MV-4-11 (cell line): ENCODE measurements around the gene BABAM2.
A peak's percentile ranks its signal among the peaks of the same experiment; 100 is the strongest.
"Not testable (repeated sequence)": the region's sequence is repeated elsewhere in the genome, so short reads cannot be mapped to it uniquely, and the experiment has no call there.

Source experiments
- DNase-seq: peaks from one replicate; lab custom pipeline; 2025; lab: John Stamatoyannopoulos, UW

The BABAM2 gene

GRCh38 chr2:28071221-28071620 lies 180.7 kb downstream of the BABAM2 start:
- DNase-seq = no peak

GRCh38 chr2:28074137-28074536 lies 183.6 kb downstream of the BABAM2 start:
- DNase-seq = no peak

DNA sequence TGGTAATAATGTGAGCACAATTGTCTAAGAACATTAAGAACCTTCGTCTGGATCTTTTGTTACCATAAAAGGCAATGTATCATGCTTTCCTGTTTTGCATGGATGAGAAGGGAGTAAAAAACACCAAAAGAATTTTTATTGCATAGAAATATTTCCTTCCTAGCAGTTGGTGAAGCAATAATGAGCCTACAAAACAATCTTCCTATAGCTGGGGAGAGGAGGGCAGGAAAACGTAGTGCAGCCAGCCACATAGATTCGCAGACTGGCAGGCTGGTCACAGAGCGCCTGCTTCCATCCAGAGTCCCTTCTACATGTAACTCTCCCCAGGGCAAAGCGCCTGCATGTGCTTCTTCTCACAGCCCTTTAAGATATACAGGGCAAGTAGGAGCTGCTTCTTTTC lies 190.4 kb downstream of the BABAM2 start:
- no peak for DNase-seq

DNA sequence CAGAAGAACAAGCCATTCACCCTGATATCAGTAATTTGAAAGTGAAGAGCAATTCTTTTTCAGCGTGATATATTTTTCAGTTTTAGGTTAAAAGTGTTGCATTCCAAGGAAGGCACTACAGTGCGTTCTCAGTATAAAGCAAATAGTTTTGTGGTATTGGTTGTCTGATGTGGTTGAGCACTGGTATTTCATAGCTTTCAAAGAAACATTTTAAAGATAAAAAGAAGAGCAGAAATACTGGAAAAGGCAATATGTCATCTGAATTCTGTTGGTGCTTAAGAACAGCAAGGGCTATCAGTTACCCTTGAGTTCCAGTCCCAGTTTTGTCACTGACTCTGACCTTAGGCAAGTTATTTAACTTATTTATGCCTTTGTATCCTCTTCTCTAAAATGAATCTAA lies 191.6 kb downstream of the BABAM2 start:
- no peak for DNase-seq

GRCh38 chr2:28083476-28083875 lies 192.9 kb downstream of the BABAM2 start:
- no peak for DNase-seq

- DNase-seq = no peak
These were observed 194.0 kb downstream of the BABAM2 start for GRCh38 chr2:28084564-28084963.

DNA sequence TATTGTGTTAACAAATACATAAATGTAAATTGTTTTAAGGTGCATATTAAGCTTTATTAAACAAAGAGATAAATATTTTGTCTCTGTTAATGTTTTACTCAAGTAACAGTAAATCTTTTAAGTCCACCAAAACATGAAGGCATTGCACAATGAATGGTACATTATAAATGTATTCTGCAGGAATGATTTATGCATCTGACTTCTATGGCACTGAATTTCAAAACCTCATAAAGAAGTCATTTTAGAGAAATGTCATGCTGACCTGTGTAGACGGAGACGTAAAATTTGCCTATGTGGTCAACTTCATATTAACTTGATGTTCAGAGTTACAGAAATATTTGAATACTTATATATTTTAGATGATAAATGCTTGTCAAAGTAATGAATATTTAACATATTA lies 194.7 kb downstream of the BABAM2 start:
- no peak for DNase-seq

DNA sequence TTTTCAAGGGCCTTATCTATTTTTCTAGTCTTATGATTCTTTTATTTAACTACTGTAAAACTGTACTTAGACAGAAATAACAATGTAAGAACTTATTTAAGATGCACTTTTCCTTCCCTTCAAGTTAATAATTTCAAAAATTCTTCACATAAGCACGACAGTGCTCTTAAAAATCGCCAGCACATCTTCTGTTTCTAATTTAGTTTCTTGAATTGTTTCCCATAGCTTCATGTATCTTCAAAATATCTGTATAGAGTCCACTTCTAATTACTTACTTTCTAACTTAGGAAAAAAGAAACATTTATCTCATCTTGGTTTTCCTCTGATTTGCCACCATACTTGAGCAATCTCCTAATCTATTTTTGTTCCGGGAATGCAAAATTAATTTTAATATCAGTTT lies 196.1 kb downstream of the BABAM2 start:
- DNase-seq = no peak

DNA sequence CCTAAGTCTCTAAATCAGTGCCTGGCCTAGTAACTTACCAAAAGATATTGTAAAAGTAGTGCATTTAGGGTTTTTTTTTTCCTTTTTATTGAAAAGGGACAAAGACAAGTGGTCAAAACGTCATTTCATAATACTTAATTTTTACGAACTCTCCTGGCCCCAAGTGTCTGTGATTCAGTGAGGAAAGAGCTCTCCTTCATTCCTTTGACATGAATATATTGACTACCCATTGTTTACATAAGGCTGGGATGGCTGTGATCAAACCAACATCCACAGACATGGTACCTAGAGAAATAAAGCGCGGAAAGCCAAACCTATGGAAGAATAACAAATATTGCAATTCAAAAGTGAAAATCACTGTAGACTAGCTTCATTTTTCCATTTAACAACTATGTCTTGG lies 198.4 kb downstream of the BABAM2 start:
- no peak for DNase-seq

DNA sequence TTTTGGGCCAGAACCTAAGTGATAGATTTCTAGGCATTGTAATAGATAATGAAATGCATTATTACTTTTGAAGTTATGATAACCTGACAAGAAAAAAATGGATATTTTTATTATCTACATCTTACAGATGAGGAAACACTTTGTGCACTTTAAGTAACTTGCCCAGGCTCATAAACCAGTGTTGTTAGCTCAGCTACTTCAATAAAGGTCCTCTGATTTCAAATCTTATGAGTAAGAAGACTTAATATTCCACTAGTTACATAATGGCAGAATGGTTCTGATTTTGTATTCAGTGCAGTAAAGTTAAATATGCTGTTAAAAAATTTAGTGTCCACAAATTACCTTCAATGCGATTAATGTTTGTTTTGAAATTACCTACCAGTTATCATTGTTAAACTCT lies 199.0 kb downstream of the BABAM2 start:
- DNase-seq = no peak

DNA sequence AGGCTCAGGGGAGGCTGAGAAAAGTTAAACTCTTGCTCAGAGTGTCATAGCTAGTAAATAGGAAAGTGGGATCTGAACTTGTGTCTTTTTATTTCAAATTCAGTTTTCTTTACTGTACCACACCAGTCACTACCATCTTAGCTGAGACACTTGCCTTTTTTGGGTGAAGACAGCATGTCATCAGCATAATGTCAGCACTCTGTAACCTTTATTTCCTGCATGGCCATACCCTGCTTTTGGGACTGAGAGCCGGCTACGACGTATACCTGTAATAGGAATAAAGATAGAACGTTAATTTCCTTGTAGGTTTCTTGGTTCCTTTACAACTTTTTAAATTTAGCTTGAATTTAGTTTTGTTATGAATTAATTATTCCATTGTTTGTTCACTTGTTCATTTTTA lies 202.8 kb downstream of the BABAM2 start:
- no peak for DNase-seq

GRCh38 chr2:28093768-28094167 lies 203.2 kb downstream of the BABAM2 start:
- DNase-seq = no peak

DNA sequence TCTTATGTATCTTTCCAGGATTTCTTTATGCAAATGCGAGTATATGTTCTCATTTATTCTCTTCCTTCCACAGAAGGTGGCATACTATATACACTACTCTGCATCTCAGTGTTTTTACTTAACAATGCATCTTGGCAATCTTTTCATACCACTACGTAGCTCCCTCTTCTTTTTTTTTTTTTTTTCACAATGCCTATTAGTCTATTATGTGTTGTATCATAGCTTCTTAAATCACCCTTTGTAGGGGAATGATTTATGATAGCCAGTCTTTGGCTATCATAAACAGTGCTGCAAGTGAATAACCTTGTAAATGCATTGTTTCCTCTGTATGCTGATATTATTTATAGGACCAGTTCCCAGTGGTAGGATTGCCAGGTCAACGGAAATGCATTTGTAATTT lies 204.2 kb downstream of the BABAM2 start:
- DNase-seq = no peak

DNA sequence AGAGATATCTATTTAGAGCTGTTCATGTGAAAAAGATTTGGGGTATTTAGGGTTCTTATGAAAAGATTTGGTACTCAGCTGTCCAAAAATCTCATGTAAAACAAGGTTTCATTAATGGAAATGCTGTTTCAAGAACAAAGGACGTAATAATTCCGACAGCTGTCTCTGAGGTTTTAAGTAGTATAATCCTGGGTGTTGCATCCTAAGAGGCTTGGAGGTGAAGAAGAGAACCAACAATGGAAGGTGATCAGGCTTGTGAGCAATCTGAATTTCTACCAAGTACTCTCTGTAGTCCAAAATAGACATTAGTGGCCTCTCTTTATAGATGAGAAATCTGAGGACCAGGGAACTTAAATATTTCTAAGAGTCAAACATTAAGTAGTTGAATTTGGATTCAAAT lies 205.1 kb downstream of the BABAM2 start:
- DNase-seq = no peak

DNA sequence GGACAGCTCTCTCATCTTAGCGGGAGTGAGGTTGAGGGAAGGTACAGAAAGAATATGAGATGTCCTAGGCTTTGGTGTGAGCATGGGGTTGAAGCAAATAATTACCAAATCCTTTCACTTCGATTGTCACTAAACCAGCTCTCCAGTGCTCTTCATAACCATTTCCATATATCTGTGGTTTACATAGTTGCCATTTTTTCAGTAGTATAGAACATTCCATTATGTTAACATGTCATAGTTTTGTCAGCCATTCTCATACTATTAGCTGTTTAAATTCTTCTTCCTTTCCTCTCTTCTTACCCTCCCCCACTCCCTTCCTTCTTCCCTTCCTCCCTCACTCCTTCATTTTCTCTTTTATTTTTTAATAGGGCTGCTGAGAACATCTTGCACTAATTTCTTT lies 205.9 kb downstream of the BABAM2 start:
- no peak for DNase-seq

DNA sequence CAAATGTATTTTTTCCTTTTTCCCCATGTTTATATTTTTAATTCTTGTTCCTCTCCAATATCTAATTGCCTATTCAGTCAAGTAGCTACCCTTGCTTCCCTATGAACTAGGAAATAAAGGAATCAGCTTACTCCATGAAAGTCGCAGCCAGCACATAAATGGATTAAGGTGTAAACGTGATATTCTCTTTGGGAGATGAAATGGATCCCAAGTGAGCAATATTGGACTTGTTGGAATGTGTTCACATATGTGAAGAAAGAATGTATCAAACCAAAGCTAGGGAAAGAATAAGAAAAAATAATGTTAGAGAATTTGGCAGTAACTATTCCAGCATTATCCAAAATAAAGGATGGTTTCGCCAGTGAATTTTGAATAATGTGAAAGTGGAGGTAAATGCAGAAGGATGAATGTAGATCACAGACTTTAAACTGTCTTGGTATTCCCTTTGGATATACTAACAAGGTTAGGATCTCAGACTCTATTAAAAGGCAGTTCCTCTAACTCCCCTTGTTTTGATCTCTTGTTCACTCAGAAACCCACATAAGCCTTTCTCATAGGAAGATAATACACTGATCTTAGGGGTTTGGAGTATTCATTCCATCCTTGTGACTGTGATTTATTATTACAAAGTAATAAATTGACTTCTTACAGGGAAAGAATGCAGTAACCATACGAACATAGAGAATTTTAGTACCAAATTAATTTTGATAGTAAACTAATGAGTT lies 208.1 kb downstream of the BABAM2 start:
- DNase-seq = no peak

- no peak for DNase-seq
These were observed 210.6 kb downstream of the BABAM2 start for GRCh38 chr2:28101123-28101522.

GRCh38 chr2:28101892-28102291 lies 211.4 kb downstream of the BABAM2 start:
- DNase-seq = no peak

DNA sequence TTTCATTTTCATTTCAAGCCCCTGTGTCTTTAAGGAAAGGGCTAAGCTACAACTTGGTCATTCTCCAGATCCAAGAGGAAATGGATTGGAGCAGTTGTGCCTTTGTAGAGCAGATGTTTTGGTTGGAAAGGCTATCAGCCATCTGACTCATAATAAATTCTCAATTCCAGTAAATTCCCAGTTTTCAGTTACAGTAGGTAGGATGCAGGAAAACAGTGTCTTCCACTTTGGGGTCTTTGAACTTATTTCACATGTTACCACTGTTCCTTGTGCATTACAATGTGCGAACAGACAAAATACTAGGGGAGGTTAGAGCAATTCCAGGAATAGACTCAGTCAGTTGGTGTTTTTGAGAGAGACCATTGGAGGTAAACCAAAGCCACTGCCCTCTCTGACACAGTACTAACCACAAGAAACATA lies 211.9 kb downstream of the BABAM2 start:
- DNase-seq = peak; percentile 24

GRCh38 chr2:28103611-28104010 lies 213.1 kb downstream of the BABAM2 start:
- no peak for DNase-seq

DNA sequence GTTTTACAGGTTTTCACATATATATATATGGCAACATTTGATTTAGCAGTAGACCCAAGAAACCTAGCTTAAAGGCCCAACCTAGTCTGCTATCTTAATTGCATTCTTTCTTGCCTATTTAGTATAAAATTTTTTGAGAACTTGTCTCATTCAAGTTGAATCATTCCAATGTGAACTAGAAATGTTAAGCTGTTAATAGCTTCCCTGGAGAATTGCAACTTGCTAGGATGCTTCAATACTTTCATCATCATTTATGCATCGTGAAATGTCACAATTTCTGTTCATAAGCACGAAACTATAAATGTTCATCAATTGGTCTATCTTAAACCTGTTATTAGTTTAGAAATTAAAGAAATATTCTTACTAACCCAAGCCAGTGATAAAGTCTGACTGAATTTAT lies 217.6 kb downstream of the BABAM2 start:
- DNase-seq = no peak

DNA sequence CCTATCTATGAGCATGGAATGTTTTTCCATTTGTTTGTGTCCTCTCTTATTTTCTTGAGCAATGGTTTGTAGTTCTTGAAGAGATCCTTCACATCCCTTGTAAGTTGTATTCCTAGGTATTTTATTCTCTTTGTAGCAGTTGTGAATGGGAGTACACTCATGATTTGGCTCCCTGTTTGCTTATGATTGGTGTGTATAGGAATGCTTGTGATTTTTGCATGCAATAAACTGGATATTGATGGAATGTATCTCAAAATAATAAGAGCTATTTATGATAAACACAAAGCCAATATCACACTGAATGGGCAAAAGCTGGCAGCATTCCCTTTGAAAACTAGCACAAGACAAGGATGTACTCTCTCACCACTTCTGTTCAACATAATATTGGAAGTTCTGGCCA lies 223.2 kb downstream of the BABAM2 start:
- not testable (repeated sequence) for DNase-seq

DNA sequence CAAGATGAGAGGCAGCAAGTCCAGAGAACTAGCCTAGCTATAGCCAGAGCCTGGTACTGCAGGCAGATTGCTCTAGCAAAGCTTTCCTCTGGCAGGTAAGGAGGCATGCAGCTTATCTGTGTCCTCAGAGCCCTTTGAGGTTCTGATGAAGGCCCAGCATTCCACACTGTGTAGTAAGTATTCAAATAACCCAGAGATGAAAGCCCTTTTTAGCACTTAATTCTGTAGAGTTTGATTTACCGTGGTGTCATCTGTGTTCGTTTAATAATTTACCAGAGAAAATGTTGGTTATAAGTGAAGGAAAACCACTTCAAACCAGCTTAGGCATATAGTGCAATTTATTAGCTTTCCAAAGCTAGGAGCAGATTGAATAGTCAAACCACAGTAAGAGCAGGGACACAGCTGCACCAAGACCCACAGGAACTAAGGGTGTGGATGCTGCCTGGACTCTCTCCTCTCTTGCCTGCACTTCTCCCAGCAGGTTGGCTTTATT lies 226.6 kb downstream of the BABAM2 start:
- no peak for DNase-seq

DNA sequence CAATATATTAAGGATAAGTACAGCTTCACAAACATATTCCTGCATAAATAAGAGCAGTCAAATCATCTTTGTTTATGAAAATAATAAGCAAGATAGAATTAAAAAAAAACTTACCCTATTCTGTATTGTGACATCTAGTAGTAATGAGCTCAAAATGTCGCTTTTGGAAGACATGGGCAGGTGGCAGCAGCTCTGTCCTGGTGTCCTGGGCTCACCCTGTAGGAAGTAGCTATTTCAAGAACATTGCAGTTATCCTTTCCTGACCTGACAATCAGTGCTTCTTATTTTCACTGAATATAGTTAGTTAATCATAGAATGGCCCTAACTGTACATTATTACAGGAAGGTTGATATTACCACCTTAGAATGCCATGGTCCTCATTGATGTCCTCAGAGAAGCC lies 229.1 kb downstream of the BABAM2 start:
- no peak for DNase-seq
